Measurements from ENCODE around the gene FBLN5.

FBLN5 gene

GRCh38 chr14:91980157-91980556, 32.7 kb upstream of the FBLN5 start:
- TF ChIP-seq CTCF (conservative IDR thresholded peaks at IDR 0.05; ENCODE audit: control insufficient read depth, insufficient read depth, low read depth, low read length), result no peak
- DNase-seq (ENCODE audit: low read depth), result peak; percentile 97

GRCh38 chr14:91977884-91978283, 30.4 kb upstream of the FBLN5 start:
- TF ChIP-seq CTCF (conservative IDR thresholded peaks at IDR 0.05; ENCODE audit: control insufficient read depth, insufficient read depth, low read depth, low read length), result no peak
- DNase-seq (ENCODE audit: low read depth), result peak; percentile 73
- no peak overlapping the region for H3K4me3 ChIP-seq (ENCODE audit: control insufficient read depth, low read depth, low read length)

More at GRCh38 chr14:91980157-91980556, 32.7 kb upstream of the FBLN5 start:
- H3K4me3 ChIP-seq (ENCODE audit: control insufficient read depth, low read depth, low read length), result no peak overlapping the region

- TF ChIP-seq CTCF (conservative IDR thresholded peaks at IDR 0.05; ENCODE audit: control insufficient read depth, insufficient read depth, low read depth, low read length), result no peak
- H3K4me3 ChIP-seq (ENCODE audit: control insufficient read depth, low read depth, low read length), result no peak overlapping the region
- no peak for DNase-seq (ENCODE audit: low read depth)
Measured at GRCh38 chr14:91975763-91976162, 28.3 kb upstream of the FBLN5 start.

- no peak for TF ChIP-seq CTCF (conservative IDR thresholded peaks at IDR 0.05; ENCODE audit: control insufficient read depth, insufficient read depth, low read depth, low read length)
- H3K4me3 ChIP-seq (ENCODE audit: control insufficient read depth, low read depth, low read length), result no peak overlapping the region
- DNase-seq (ENCODE audit: low read depth), result no peak
Measured at GRCh38 chr14:91971188-91971778, 23.8 kb upstream of the FBLN5 start.

GRCh38 chr14:91968280-91968679, 20.8 kb upstream of the FBLN5 start:
- no peak for DNase-seq (ENCODE audit: low read depth)
- TF ChIP-seq CTCF (conservative IDR thresholded peaks at IDR 0.05; ENCODE audit: control insufficient read depth, insufficient read depth, low read depth, low read length), result no peak
- no peak overlapping the region for H3K4me3 ChIP-seq (ENCODE audit: control insufficient read depth, low read depth, low read length)

GRCh38 chr14:91964724-91965123, 17.2 kb upstream of the FBLN5 start:
- DNase-seq (ENCODE audit: low read depth), result no peak
- no peak overlapping the region for H3K4me3 ChIP-seq (ENCODE audit: control insufficient read depth, low read depth, low read length)
- no peak for TF ChIP-seq CTCF (conservative IDR thresholded peaks at IDR 0.05; ENCODE audit: control insufficient read depth, insufficient read depth, low read depth, low read length)

GRCh38 chr14:91964011-91964410, 16.5 kb upstream of the FBLN5 start:
- DNase-seq (ENCODE audit: low read depth), result no peak
- no peak for TF ChIP-seq CTCF (conservative IDR thresholded peaks at IDR 0.05; ENCODE audit: control insufficient read depth, insufficient read depth, low read depth, low read length)

More at GRCh38 chr14:91964011-91964410, 16.5 kb upstream of the FBLN5 start:
- H3K4me3 ChIP-seq (ENCODE audit: control insufficient read depth, low read depth, low read length), result no peak overlapping the region
